ENCODE measurements around the gene TCF3. TPM values are rescaled to one million over a fixed set of nuclear protein-coding genes. Genes with fewer than 3 reads are reported as not detected.
"Not testable (repeated sequence)": the region's sequence is repeated elsewhere in the genome, so short reads cannot be mapped to it uniquely, and the experiment has no call there.

The TCF3 gene
- total and polyA plus RNA-seq, 2 of the 8 experiments (the other 6 are each of a cell fraction or from before 2014, with no cell fraction given) = 241 to 348 TPM

DNA sequence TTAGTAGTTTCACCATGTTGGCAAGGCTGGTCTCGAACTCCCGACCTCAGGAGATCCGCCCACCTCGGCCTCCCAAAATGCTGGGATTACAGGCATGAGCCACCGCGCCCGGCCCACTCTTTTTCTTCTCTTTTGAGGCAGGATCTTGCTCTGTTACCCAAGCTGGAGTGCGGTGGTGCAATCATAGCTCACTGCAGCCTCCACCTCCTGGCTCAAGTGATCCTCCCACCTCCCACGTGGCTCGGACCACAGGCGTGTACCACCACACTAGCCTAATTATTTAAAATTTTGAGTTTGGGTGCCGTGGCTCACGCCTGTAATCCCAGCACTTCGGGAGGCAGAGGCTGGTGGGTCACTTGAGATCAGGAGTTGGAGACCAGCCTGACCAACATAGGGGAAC lies 18.3 kb upstream of the TCF3 start:
- not testable (repeated sequence) for H3K4me2 ChIP-seq (ENCODE audit: insufficient read depth in 1 of 2, low read depth in 2 of 2, low read length in 2 of 2); H4K91ac ChIP-seq (replicated peaks; ENCODE audit: insufficient read length, low read length); H2BK12ac ChIP-seq (ENCODE audit: low read depth, low read length); H4K5ac ChIP-seq (ENCODE audit: insufficient read length, low read depth, low read length); H2BK20ac ChIP-seq (ENCODE audit: low read length); H3K18ac ChIP-seq (ENCODE audit: extremely low read depth, low read length); H4K20me1 ChIP-seq (replicated peaks in 1 of 2; ENCODE audit: control insufficient read depth in 1 of 2, insufficient read depth in 2 of 2, low read length in 2 of 2); H3K4me3 ChIP-seq (ENCODE audit: extremely low read depth in 1 of 4, insufficient read depth in 2 of 4, low read depth in 3 of 4, low read length in 4 of 4); H2BK15ac ChIP-seq (ENCODE audit: low read length); H4K8ac ChIP-seq (ENCODE audit: extremely low read depth, insufficient read depth, low read length); H3K9ac ChIP-seq (replicated peaks in 1 of 4; ENCODE audit: extremely low read depth in 1 of 4, low read depth in 3 of 4, low read length in 3 of 4); H2BK120ac ChIP-seq (replicated peaks; ENCODE audit: low read depth, low read length); H3K9me3 ChIP-seq (ENCODE audit: insufficient read depth in 2 of 2, low read depth in 1 of 2, low read length in 1 of 2); FAIRE-seq; H3K14ac ChIP-seq (ENCODE audit: insufficient read length); H3K36me3 ChIP-seq (ENCODE audit: control insufficient read depth in 2 of 4, insufficient read depth in 4 of 4, low read length in 3 of 4); H2AK5ac ChIP-seq (ENCODE audit: low read depth, low read length); H3K79me2 ChIP-seq (ENCODE audit: control insufficient read depth in 1 of 2, insufficient read depth in 2 of 2, low read length in 2 of 2); H3K23ac ChIP-seq (ENCODE audit: insufficient read length); H3K79me1 ChIP-seq (ENCODE audit: low read depth, low read length); H3K56ac ChIP-seq (replicated peaks; ENCODE audit: insufficient read length, low read depth, low read length); H3K27ac ChIP-seq (ENCODE audit: low read depth, low read length); H2AFZ ChIP-seq (ENCODE audit: low read length); H2BK5ac ChIP-seq (ENCODE audit: low read depth, low read length); DNase-seq (ENCODE audit: low read depth in 1 of 2, low spot score in 2 of 2); H3K4ac ChIP-seq (replicated peaks; ENCODE audit: insufficient read length, low read depth, low read length)
- Histone ChIP-seq H3K23me2 (ENCODE audit: low read depth, low read length) (peaks cover 14% of the 10 kb centered on the region), H3K27me3 (replicated peaks in 1 of 4; ENCODE audit: control insufficient read depth in 3 of 4, extremely low read depth in 1 of 4, insufficient read depth in 3 of 4, low read length in 3 of 4) (peaks cover 34 to 79% (median 70%) of the 10 kb centered on the region in 4 experiments), H3K4me1 (replicated peaks in 1 of 4; ENCODE audit: control insufficient read depth in 3 of 4, insufficient read depth in 4 of 4, low read length in 3 of 4) (peaks cover 0 to 16% (median 10%) of the 10 kb centered on the region in 4 experiments; a peak in 6 of 7 replicates)
- CTCF ChIA-PET (ENCODE audit: partially characterized antibody) = interaction anchor here (0.7 to 6.0 kb wide), 15 partner anchors 13 to 149 kb away, joined by 3 to 59 read pairs (median 4); no protein-coding TSS in a partner anchor
- POLR2A ChIA-PET (ENCODE audit: partially characterized antibody) = interaction anchor here (1.0 kb wide), 2 partner anchors 76 to 121 kb away, joined by 3 to 4 read pairs; no protein-coding TSS in a partner anchor
- TF ChIP-seq EZH2 (IDR thresholded peaks at IDR 0.05; ENCODE audit: low read depth, low read length, severe bottlenecking) = peak; percentile 29
- WGBS, 2 experiments (ENCODE audit: extremely low coverage in 1 of 2, insufficient coverage in 1 of 2, insufficient read length in 1 of 2, insufficient replicate concordance in 2 of 2, low coverage in 1 of 2, low lambda C conversion rate in 2 of 2, missing lambda C conversion rate in 1 of 2) = 42% methylated on average over 13 of the region's 14 CpGs; no CpG with 5 or more reads in 1 of the 2 experiments

All from H1 (cell line).